K562 (cell line): ENCODE measurements around the gene CEP44. TPM values are rescaled to one million over a fixed set of nuclear protein-coding genes. Genes with fewer than 3 reads are reported as not detected.

ENCODE experiments used
- BRF1 ChIP-seq: IDR thresholded peaks from 3 replicates; pipeline ENCODE4 v1.6.1; 2011; ENCODE audit warnings: borderline replicate concordance, mild to moderate bottlenecking; ENCODE audit not compliant: insufficient read length; ENCODE audit errors: extremely low read depth
- DMBX1 ChIP-seq: fragments of 250-450 bp; sonication (Bioruptor Pico); IDR thresholded peaks from 2 replicates; pipeline ENCODE4 v1.8.0; 2022; ENCODE audit warnings: inconsistent platforms, mild to moderate bottlenecking, moderate library complexity, borderline replicate concordance
- HLTF ChIP-seq: fragments of 450-650 bp; IDR thresholded peaks from 2 replicates; pipeline ENCODE4 v1.6.1; 2016
- KLF6 ChIP-seq: fragments of 250-450 bp; sonication (Bioruptor Pico); IDR thresholded peaks from 2 replicates; pipeline ENCODE4 v1.4.0; 2020; ENCODE audit warnings: mild to moderate bottlenecking, moderate library complexity, borderline replicate concordance
- LCOR ChIP-seq: sonication (generic); formaldehyde crosslinking; IDR thresholded peaks from 2 replicates; pipeline ENCODE4 v1.8.0; 2022; ENCODE audit warnings: mild to moderate bottlenecking, missing genetic modification reagents
- MTA3 ChIP-seq: fragments of 450-650 bp; formaldehyde crosslinking; IDR thresholded peaks from 2 replicates; pipeline ENCODE4 v1.6.1; 2017; ENCODE audit warnings: mild to moderate bottlenecking, borderline replicate concordance
- NONO ChIP-seq, 2 experiments: fragments of 200-400 bp in 1 of 2; fragments of 450-650 bp in 1 of 2; formaldehyde crosslinking in 1 of 2; IDR thresholded peaks; 2 replicates each; pipeline ENCODE4 v1.6.1; 2017; ENCODE audit warnings: low read depth in 2 of 2, mild to moderate bottlenecking in 2 of 2, moderate library complexity in 2 of 2, low read length in 1 of 2
- OTX1 ChIP-seq: fragments of 450-650 bp; formaldehyde crosslinking; IDR thresholded peaks from 2 replicates; pipeline ENCODE4 v1.4.0; 2022; ENCODE audit warnings: mild to moderate bottlenecking
- PHB ChIP-seq: fragments of 250-450 bp; sonication (Bioruptor Pico); IDR thresholded peaks from 2 replicates; pipeline ENCODE4 v1.5.0; 2021
- SAFB ChIP-seq: fragments of 200-400 bp; formaldehyde crosslinking; IDR thresholded peaks from 2 replicates; pipeline ENCODE4 v1.6.1; 2017; ENCODE audit warnings: low read depth, low read length, borderline replicate concordance
- SMAD4 ChIP-seq: fragments of 250-450 bp; sonication (Bioruptor Pico); conservative IDR thresholded peaks from 2 replicates; pipeline ENCODE4 v1.8.0; 2021; ENCODE audit warnings: inconsistent platforms, mild to moderate bottlenecking, moderate library complexity
- SNRNP70 ChIP-seq: fragments of 200-400 bp; formaldehyde crosslinking; optimal IDR thresholded peaks from 2 replicates; pipeline ENCODE3; 2017; ENCODE audit warnings: low read depth, low read length
- SP2 ChIP-seq: IDR thresholded peaks from 2 replicates; pipeline ENCODE4 v1.6.1; 2011; ENCODE audit warnings: mild to moderate bottlenecking, low read depth, low read length, moderate library complexity; ENCODE audit not compliant: poor library complexity, severe bottlenecking; ENCODE audit errors: extremely low read depth
- SPI1 ChIP-seq: IDR thresholded peaks from 2 replicates; pipeline ENCODE4 v1.6.1; 2011; ENCODE audit warnings: low read depth, low read length, control low read depth, borderline replicate concordance
- YBX1 ChIP-seq: fragments of 450-650 bp; IDR thresholded peaks from 2 replicates; pipeline ENCODE4 v1.7.1; 2016; ENCODE audit warnings: mild to moderate bottlenecking
- ZNF23 ChIP-seq: fragments of 250-450 bp; sonication (Bioruptor Pico); IDR thresholded peaks from 2 replicates; pipeline ENCODE4 v1.4.0; 2020; ENCODE audit warnings: mild to moderate bottlenecking
- ZNF232 ChIP-seq: sonication (generic); formaldehyde crosslinking; IDR thresholded peaks from 2 replicates; pipeline ENCODE4 v1.8.0; 2022; ENCODE audit warnings: mild to moderate bottlenecking, missing genetic modification reagents
- ZNF644 ChIP-seq: fragments of 200-800 bp; sonication (Bioruptor generic); IDR thresholded peaks from 2 replicates; pipeline ENCODE4 v1.6.1; 2016; ENCODE audit warnings: low read depth, missing genetic modification characterization, missing compliant biosample characterization
- polyA plus RNA-seq, 8 experiments: library from polyadenylated mRNA; depleted of rRNA in 4 of 8; stranded (reverse) in 5 of 8; unstranded in 3 of 8; fragments of >200 nt; fragmentation: Nextera tagmentation in 2 of 8; fragmentation: Illumina TruSeq in 1 of 8; extraction: Ambion mirVana in 2 of 8; extraction: Trizol in 1 of 8; gene quantifications; 2 replicates each; pipeline versions ENCODE4 v1.2.1 to v1.2.3, GENCODE V29; 2011 to 2014; ENCODE audit warnings: inconsistent platforms in 1 of 8, missing spikeins in 1 of 8
- total RNA-seq, 7 experiments: library from RNA; depleted of rRNA in 6 of 7; stranded (reverse); fragments of >200 nt in 6 of 7; fragmentation: Illumina TruSeq in 2 of 7; extraction: Trizol in 2 of 7; gene quantifications; 2 replicates each; pipeline versions ENCODE4 v1.2.1 to v1.2.3, GENCODE V29; 2011 to 2021; ENCODE audit warnings: low replicate concordance in 1 of 7
- TF ChIP-seq, protein P1 (sequence below), 2 experiments: fragments of 450-650 bp in 1 of 2; sonication (generic) in 1 of 2; formaldehyde crosslinking in 1 of 2; IDR thresholded peaks in 1 of 2; conservative IDR thresholded peaks in 1 of 2; 2 replicates each; pipeline versions ENCODE4 v1.6.1 to v1.8.1; 2016 to 2023; ENCODE audit warnings: mild to moderate bottlenecking in 2 of 2, moderate library complexity in 2 of 2, inconsistent platforms in 1 of 2, missing genetic modification reagents in 1 of 2
- TF ChIP-seq, protein P2 (sequence below): fragments of 450-650 bp; formaldehyde crosslinking; IDR thresholded peaks from 2 replicates; pipeline ENCODE4 v1.4.0; 2022; ENCODE audit warnings: missing genetic modification characterization
- TF ChIP-seq, protein P3 (sequence below), 2 experiments: fragments of 200-800 bp in 1 of 2; sonication (Bioruptor generic) in 1 of 2; sonication (generic) in 1 of 2; formaldehyde crosslinking in 1 of 2; IDR thresholded peaks in 1 of 2; conservative IDR thresholded peaks in 1 of 2; 2 replicates each; pipeline versions ENCODE4 v1.5.0 to v1.6.1; 2016 to 2020; ENCODE audit warnings: missing compliant biosample characterization in 1 of 2, missing genetic modification characterization in 1 of 2, missing genetic modification reagents in 1 of 2
- TF ChIP-seq, protein P4 (sequence below): fragments of 450-650 bp; formaldehyde crosslinking; IDR thresholded peaks from 2 replicates; pipeline ENCODE4 v1.4.0; 2022; ENCODE audit warnings: mild to moderate bottlenecking, moderate library complexity
- TF ChIP-seq, protein P5 (sequence below): sonication (generic); formaldehyde crosslinking; IDR thresholded peaks from 2 replicates; pipeline ENCODE4 v1.9.0; 2022; ENCODE audit warnings: mild to moderate bottlenecking, missing genetic modification reagents
- TF ChIP-seq, protein P6 (sequence below): fragments of 250-450 bp; sonication (Bioruptor Pico); IDR thresholded peaks from 2 replicates; pipeline ENCODE4 v1.8.0; 2021; ENCODE audit warnings: moderate library complexity, mild to moderate bottlenecking, inconsistent platforms

Gene CEP44
- total and polyA plus RNA-seq, 9 of the 15 experiments (the other 6 are each of a cell fraction or from before 2014, with no cell fraction given) = 19.6 to 45.0 (median 24.4) TPM

DNA sequence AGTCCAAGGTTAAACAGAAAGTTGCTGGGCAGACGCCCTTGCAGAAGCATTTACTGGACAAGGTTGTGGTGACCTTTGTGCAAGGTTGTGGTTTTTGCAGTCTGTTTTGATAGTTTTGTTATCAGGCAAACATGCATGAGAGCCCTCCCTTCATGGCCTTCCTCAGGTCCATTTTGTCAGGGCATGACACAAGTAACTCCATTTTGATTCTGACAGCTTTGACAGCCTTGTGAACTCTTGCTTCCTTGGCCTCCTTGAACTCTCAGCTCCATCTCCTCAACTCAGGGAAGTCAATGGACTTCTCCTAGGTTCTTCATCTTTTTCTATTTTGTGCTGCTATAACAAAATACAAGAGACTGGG lies 97.7 kb downstream of the CEP44 start (continued):
- TF ChIP-seq NONO (IDR thresholded peaks at IDR 0.05; ENCODE audit: low read depth in 2 of 2, low read length in 1 of 2) (no peak), ZNF232 (CRISPR knock-in tag) (no peak), SPI1 (no peak), SMAD4 (peak; percentile 76), KLF6 (peak; percentile 93), YBX1 (no peak), DMBX1 (CRISPR knock-in tag) (peak; percentile 79; the same call in 1 of the 2 replicates), LCOR (no peak), HLTF (no peak), SAFB (no peak), SNRNP70 (no peak), ZNF644 (tag) (peak; percentile 79; the same call in 1 of the 2 replicates), ZNF23 (CRISPR knock-in tag) (0 out of 2 replicates have a peak, but pooled peaks have one; percentile 71), MTA3 (no peak), PHB (CRISPR knock-in tag) (no peak), SP2 (no peak), BRF1 (no peak), OTX1 (0 out of 2 replicates have a peak, but pooled peaks have one; percentile 23)
- TF ChIP-seq, protein P1, sequence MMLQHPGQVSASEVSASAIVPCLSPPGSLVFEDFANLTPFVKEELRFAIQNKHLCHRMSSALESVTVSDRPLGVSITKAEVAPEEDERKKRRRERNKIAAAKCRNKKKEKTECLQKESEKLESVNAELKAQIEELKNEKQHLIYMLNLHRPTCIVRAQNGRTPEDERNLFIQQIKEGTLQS (IDR thresholded peaks at IDR 0.05) = no peak
- TF ChIP-seq, protein P1 (CRISPR knock-in tag; conservative IDR thresholded peaks at IDR 0.05) = no peak
- TF ChIP-seq, protein P2, sequence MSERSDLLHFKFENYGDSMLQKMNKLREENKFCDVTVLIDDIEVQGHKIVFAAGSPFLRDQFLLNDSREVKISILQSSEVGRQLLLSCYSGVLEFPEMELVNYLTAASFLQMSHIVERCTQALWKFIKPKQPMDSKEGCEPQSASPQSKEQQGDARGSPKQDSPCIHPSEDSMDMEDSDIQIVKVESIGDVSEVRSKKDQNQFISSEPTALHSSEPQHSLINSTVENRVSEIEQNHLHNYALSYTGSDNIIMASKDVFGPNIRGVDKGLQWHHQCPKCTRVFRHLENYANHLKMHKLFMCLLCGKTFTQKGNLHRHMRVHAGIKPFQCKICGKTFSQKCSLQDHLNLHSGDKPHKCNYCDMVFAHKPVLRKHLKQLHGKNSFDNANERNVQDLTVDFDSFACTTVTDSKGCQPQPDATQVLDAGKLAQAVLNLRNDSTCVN (CRISPR knock-in tag) = 0 out of 2 replicates have a peak, but pooled peaks have one; percentile 22
- TF ChIP-seq, protein P3, sequence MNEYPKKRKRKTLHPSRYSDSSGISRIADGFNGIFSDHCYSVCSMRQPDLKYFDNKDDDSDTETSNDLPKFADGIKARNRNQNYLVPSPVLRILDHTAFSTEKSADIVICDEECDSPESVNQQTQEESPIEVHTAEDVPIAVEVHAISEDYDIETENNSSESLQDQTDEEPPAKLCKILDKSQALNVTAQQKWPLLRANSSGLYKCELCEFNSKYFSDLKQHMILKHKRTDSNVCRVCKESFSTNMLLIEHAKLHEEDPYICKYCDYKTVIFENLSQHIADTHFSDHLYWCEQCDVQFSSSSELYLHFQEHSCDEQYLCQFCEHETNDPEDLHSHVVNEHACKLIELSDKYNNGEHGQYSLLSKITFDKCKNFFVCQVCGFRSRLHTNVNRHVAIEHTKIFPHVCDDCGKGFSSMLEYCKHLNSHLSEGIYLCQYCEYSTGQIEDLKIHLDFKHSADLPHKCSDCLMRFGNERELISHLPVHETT (CRISPR knock-in tag; conservative IDR thresholded peaks at IDR 0.05 in 1 of 2, IDR thresholded peaks at IDR 0.05 in 1 of 2) = peak in 1 of 2 experiments; percentile 83; a peak in 2 of 4 replicates
- TF ChIP-seq, protein P4, sequence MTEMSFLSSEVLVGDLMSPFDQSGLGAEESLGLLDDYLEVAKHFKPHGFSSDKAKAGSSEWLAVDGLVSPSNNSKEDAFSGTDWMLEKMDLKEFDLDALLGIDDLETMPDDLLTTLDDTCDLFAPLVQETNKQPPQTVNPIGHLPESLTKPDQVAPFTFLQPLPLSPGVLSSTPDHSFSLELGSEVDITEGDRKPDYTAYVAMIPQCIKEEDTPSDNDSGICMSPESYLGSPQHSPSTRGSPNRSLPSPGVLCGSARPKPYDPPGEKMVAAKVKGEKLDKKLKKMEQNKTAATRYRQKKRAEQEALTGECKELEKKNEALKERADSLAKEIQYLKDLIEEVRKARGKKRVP (CRISPR knock-in tag) = 0 out of 2 replicates have a peak, but pooled peaks have one; percentile 46
- TF ChIP-seq, protein P5, sequence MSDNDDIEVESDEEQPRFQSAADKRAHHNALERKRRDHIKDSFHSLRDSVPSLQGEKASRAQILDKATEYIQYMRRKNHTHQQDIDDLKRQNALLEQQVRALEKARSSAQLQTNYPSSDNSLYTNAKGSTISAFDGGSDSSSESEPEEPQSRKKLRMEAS = no peak
- TF ChIP-seq, protein P6, sequence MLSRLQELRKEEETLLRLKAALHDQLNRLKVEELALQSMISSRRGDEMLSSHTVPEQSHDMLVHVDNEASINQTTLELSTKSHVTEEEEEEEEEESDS (CRISPR knock-in tag) = no peak
